GM21619 (cell line): Measurements from ENCODE around the gene EXOC6B.

Experiments
- ATAC-seq: cut with Tn5 transposase; IDR thresholded peaks from one replicate; pipeline ENCODE4 v1.9.1; 2021; ENCODE audit not compliant: unreplicated experiment

Gene EXOC6B

DNA sequence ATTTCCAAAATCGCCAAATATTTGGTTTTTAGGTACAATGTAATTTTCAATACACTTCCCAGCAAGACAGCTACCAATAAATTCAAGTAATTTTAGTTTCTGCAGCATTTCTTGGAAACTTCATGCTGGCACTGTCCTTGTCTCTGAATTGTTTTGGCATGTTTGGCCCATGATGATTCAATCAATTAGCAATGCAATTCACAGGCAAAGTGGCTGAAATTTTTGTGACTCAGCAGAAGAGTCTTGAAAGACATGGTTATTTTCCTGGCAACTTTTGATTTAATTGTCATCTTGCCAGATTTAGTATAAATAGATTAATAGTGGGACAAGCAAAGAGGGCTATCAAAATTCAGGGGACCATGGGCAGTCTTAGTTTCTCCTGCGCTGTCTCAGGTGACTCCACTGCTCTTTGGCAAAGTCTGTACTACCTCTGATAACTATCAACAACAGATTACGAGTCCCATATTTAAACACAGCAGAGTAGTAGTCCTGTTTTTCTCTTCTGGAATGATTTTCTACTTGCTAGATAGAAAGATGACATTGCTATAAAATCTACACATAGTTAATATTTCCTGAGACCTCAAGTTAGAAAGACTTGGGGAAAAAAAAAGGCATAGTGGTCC is 589.3 kb downstream of the EXOC6B start:
- no peak for ATAC-seq

DNA sequence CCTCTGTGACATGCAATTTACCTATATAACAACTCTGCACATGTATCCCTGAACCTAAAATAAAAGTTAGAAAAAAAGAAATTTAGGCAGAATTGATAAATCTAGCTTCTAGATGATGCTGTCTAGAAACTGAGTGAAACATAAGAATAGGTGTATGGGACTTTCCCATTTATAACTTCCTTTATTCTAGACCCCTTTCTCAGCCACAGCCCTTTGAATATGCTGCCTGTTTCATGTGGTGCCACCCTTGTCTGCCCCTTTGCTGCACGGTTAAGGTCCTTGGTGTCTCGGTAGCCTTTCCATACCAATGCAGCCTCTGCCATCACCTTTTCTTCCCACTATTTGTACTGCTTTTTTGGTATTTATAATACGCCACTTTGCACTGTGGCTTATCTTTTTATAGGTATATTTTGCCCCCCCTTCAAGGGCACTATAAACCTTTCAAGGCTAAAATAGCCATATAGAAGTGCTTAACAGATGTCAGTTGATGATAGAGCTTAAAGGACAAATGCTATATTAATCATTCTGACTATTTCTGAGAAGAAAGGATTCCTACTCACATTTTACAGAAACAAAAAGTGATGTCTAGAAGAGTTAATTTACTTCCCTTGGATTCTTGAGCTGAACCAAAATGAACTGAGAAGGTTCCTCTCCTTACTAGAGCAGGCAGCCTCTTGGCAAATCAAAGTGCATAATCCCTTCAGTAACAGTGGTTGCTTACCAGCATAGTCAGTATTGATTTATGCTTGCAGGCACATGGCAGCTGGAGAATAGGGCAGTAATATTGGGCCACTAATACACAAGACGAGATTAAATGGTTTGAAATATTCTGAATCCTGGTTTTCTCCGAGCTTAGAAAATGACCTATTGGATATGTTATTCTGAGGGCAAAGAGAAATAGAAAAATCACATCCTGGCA is 590.1 kb downstream of the EXOC6B start:
- ATAC-seq, result no peak

DNA sequence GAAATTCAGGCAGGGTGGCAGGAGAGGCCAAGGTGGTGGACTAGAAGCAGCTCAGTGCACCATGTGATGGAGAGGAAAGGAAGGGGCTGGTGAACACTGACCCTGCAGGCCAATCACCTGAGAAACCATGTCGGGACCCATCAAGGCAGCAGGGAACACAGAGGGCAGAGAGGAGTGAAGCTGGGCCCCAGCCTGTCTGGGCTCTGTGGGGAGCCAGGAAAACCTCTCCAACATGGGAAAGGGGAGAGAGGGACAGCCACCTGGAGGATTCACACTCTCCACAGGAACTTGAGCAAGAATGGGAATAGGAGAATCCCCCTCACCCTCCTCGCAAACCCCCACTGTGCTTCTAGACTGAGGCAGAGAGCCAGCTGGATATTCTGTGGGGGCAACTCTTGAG is 592.6 kb downstream of the EXOC6B start:
- no peak for ATAC-seq

DNA sequence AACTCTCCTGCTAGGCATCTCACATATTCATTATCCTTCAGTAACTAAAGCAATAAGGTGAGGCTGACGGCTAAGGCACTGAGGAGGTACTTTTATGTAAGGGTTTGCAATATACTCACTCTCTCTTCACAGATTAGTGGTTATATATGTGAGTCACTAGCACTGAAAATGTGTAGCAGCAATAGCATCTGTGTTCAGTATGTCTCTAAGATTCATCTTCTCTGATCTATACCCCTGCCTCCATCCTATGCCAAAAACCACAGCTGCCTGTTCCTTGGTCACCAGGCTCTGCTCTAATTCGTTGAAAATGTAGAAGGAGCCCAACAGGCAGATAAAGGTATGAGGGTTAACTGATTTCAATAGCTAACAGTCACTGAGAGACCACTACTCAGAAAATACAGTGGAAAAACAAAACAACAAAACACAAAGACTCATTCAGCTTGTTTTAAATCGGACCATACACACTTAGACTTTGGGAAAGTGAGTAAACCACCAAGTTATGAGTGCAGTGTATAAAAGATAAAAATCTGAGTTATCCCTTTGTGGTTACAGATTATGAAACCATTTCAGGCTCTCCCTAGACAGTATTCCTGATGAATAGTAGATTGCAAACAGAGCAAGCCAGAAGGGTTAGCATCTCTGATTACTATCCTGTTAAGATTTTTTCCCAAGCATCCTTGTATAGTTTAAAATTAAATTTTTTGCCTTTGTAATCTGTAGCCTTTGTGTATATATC is 602.8 kb downstream of the EXOC6B start:
- ATAC-seq, result no peak

DNA sequence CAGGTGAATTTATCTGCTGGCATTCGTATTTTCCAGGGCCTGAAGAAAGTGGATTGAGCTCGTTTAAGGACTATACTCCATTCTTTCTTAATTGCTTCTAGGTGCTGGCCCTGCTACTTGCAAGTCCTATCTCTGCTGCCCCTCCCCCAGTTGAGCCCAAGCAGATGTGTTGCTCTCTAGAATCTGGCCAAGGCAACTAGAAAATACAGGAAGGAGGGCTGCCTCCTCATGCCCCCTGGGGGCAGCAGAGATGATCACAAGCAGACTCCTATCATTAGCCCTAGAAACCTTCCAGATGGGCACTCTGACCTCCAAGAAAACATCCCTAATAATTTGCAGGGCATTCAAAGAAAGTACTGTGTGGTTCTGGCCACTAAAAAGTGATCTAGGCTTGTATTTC is 605.7 kb downstream of the EXOC6B start:
- ATAC-seq, result no peak

DNA sequence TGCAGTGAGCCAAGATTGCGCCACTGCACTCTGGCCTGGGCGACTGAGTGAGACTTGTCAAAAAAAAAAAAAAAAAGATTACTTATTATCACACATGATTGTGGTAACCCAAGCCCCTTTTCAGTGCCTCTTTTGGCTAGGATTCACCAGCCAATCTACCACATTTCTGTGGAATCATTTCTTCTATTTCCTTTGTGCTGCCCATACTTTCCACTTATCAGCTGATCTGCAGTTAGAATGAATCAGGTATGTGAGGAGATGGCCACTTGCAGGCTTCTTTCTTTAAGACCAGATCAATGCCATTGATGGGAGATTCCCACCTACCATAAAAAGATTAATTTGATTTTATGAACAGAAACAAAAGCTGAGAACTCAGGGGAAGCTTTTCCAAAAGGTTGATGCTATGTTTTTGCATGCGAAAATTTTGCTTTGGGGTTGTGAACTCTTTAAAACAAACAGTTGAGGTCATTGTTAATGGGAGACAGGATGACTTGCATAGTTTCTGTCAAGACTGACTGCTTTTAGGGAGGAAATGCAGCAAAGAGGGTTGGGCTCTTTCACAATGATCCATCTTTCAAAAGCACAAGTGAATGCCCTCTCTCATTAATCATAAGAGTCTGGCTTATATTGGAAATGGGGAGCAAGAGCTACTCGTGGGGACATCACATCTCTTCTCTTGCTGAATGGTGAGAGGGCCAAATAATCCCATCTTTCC is 611.2 kb downstream of the EXOC6B start:
- no peak for ATAC-seq

DNA sequence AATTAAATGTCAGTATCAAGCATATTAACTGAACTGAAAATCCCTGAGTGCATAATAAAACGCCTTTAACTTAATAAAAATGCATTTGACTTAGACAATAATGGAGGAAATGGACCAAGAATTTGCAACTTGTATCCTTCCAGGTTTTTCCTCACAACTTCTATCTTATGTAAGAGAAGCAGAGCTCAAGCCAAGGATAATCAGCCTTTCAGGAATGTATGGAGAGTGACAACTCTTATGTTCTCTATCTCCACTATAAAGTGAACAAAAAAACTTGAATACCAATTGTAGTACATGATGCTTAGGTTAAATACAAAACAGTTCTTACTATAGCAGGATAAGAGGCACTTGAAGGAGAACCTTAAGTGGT is 613.4 kb downstream of the EXOC6B start:
- no peak for ATAC-seq

DNA sequence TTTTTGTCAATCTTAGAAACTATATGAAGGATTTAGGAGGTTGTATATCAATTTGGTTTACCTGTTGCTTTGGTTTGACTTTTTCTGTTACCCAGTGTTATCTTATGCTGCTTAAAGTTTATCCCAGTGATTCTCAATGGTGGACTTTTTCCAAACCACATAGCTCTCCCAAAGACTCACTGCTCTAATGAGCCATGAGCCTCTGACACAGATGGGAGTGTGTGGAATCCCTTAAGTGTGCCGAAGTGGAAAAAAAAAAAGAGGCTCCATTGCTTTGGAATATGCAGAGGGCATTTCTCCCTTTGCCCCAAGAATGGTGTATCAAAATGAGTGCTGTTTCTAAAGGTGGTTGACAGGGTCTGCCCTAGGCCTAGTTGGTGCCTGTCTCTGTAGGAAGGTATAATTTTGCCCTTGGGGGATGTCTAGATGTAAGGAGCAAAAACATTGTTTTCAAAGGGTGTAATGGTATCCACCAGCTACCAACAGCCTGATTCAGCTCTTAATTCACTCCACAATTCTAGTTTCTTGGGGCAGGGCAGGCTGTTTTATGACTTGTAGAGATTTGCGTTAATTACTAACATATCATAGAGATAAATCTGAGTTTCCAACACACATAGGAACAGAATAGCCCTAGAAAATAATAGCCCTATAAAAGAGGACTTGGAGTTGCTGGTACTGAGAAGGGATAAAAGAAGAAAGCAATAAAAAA is 613.9 kb downstream of the EXOC6B start:
- no peak for ATAC-seq

DNA sequence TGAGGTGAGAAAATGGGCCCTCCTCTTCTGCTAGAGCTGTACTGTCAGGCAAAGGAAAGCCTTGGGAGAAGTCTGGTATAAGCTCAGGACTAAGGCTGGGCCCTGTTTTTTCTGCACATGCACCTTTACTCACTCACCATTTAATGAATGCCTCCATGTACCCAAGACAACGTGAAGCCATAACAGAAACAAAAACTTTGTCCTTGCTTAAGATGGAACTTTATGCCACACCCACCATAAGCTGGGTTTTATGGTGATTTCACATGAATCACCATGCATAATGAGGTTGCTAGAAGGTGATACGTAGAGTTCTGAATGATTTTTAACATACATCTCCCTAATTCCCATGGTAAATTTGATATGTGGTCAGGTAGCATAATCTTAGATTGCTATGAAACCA is 614.5 kb downstream of the EXOC6B start:
- ATAC-seq, result no peak

DNA sequence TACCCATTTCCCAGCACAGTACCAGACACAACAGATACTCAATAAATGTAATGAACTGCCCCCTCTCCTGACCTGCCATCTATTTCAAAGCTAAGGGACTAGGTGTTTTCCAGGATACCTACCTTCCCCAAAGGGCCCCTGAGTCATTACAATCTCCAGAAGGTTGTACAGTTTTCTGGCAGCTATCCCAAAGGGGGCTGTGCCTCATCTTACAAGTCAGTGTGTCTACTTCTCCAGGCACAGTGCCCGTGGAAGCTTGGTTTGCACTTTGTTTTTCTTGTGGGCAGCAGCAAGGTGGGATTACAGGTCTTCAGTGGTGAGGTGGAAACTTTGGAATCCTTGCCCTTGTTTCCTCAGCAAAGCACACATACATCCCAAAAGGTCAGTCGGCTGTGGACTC is 615.4 kb downstream of the EXOC6B start:
- ATAC-seq, result no peak

DNA sequence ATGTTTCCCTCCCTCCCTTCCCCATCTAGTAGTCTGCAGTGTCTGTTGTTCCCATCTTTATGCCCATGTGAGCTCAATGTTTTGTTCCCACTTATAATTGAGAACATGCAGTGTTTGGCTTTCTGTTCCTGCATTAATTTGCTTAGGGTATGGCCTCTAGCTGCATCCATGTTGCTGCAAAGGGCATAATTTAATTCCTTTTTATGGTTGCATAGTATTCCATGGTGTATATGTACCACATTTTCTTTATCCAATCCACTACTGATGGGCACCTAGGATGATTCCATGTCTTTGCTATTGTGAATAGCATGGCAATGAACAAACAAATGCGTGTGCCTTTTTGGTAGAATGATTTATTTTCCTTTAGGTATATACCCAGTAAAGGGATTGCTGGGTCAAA is 617.6 kb downstream of the EXOC6B start:
- ATAC-seq, result no peak

DNA sequence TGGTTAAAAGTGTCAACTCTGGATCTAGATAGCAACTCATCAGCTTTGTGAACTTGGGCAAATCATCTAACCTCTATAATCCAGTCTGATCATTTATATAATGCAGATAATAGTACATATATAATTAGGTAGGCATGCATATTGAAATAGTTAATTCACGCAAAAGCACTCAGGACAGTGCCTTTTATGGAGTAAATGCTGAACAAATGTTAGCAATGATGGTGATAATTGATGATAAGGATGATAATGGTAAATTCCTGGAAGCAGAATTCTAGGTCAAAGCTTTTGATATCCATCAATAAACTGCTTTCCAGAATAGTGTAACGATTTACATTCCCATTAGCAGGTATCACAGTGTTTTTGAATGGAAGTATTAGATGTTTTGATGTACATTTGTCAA is 618.5 kb downstream of the EXOC6B start:
- no peak for ATAC-seq

DNA sequence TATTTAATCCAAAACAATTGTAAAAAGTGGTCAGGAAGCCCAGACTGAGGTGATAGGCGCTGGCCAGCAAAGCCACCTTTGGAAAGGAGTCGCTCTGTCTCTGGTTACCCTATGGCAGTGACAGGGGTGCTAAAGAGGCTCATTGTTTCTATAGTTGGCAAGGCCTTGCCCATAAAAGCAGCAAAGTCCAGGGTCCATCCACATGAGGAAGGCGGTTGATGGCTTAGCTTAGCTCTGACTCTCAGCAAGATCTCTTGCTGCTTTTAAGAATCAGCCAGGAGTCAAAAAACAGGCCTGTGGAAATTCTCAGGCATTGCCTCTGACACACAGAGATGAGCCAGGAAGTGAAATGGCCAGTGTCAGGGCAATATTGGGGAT is 620.3 kb downstream of the EXOC6B start:
- ATAC-seq, result no peak

DNA sequence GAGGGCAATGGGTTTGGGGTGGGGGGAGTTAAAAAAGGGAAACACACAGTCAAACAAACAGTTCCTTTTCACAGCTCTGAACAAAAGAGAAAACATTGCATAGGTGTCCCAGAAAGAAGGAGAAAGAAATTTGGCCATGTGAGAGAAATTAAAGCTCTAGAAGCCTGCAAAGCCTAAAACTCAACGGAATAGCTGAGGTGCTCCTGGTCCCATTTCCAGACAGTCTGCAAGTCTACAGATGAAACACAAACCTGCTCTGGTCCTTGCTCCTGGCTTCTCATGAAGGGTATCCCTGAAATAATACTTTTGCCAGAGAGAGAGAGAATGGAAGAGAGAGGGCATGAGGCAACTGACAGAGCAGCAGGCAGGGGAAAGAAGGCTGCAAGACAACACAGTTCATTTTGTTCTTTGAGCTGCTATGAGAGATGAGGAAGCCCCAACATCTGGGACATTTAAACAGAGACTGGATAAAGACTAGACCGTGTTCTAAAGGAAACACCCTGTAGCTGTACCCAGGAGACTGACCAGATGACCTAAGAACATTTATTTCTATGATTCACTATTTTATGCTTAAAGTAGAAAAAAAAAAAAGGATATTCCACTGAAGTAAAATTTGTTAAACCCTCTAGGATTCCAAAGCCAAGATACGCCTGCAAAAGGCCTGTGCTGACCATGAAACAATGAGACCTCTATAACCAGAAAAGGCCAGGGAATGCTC is 620.9 kb downstream of the EXOC6B start:
- no peak for ATAC-seq

DNA sequence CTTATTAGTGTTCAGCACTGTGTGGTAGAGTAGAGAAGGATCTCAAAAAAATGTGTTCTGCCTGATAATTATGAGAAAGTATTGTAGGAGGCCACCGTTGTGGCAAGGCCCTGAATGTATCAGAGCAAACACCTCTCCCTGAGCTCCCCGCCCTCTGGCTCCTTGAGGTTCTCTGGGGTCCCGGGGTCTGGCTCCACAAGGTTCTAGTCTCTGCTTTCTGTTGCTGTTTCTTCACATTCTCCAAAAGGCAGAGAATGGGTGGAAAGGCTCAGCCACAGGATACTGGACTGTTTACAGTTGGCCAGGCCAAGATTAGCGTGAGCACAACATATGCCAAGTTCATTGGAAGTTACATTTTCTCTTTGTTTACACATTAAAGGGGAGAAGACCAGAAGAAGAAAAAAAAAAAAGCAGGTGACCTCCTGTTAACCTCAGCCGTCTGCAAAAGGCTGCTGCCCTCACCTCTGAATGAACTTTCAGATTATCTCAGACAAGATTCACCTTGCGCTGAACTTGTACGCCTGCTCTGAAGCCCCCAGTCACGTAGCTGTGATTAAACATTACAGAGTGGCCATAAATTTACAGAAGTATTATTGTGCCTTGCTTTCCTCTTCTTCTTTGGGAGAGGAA is 621.6 kb downstream of the EXOC6B start:
- no peak for ATAC-seq

DNA sequence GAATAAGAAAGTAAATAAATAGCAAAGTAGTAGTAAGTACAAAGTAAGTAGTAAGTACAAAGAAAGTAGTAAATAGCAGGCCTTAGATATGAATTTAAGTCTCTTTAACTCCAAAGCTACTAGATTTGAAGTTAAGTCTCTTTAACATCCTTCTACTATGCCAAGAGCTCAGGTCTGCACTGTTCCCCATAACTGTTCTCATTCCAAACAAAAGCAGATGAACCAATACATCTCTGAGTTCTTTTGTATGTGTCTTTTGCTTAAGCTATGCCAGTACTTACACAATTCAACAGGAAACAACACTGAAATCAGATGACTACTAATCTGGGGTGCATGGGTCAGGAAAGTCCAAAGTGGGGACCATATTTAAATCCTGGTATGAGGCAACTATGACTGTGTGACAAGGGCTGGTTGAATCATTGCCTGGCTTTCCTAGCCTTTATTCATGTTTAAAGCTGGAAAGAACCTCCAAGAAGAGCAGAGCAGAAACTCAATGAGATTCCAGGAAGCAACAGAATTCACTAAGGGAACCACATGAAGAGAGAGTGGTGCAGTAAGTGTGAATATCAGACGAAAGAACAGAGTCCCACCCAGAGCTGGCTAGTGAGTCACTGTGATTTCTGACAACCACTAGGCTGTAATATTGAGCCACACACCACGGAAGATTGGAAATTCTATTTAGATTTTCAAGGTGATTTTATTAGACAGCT is 627.1 kb downstream of the EXOC6B start:
- no peak for ATAC-seq

DNA sequence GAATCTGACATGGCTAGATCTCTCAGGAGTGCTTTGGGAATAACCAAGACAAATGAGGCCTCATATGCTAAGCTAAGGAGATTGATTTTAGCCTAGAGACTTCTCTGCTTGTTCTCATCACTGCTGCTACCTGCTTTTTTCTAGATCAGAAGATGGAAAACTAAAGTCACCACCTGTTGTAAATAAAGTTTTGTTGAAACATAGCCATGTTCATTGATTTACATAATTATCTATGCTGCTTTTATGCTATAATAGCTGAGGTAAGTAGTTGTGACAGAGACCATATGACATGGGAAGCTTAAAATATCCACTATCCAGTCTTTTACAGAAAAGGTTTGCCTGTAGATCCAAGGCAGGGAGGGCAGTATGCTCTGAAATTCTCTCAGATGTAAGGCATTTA is 632.1 kb downstream of the EXOC6B start:
- ATAC-seq, result no peak

DNA sequence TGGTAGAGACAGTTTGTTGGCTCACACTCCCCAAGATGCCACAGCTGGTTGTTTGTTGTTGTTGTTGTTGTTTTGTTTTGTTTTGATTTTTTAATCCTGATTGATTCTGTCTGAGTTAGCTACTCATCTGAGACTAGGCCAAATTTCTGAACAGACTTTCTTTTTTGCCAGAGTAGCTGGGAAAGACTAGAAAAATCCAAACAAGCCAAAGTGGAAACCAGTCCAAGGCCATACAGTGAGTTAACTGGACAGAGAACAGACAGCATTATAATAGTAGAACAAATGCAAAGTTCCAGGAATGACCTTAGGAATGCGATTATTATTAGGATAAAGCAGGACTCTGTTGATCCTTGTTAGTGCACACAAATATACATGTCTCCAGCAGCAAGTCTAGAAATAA is 634.4 kb downstream of the EXOC6B start:
- no peak for ATAC-seq

DNA sequence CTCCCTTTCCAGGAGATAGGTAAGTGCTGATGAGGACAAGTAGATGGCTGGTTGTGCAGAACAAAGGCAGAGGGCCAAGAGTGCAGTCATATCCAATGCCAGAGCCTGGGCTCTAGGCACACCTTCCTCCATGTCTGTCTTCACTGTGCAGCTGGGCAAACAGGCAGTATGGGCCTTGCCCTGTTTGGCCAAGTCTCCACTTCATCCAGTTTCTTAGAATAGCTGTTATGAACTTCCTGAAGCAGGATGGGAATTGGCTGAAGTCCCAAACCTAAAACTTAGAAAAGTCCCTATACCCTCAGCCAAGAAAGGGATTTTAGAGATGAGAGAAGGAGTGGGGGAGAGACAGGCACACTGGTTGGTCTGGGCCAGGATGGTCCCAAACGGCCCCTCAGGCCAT is 640.6 kb downstream of the EXOC6B start:
- ATAC-seq, result no peak
